Activated T-helper 1 cell treated with anti-CD3 and anti-CD28 coated beads, Interleukin-12 subunit alpha, Interleukin-12 subunit beta, Interleukin-2, Interleukin-4 antibody, amounts not matched to agents 30 ng/mL and 10 ng/mL and 1 ng/mL, durations not matched to agents 14 hours and 24 hours and 36 hours (primary cell): ENCODE data around the gene EIF3D. TPM values are rescaled to one million over a fixed set of nuclear protein-coding genes. Genes with fewer than 3 reads are reported as not detected.

ENCODE experiments used
- DNase-seq: peaks from one replicate; pipeline ENCODE4 v3.0.0; 2021; ENCODE audit warnings: low spot score
- H3K27ac Mint-ChIP-seq: one replicate; pipeline ENCODE4 v1.8.0; 2021; ENCODE audit warnings: mild to moderate bottlenecking, mixed read lengths
- H3K27me3 Mint-ChIP-seq: one replicate; pipeline ENCODE4 v1.8.0; 2022; ENCODE audit warnings: mild to moderate bottlenecking, moderate library complexity, mixed read lengths; ENCODE audit not compliant: insufficient read depth
- H3K36me3 Mint-ChIP-seq: one replicate; pipeline ENCODE4 v1.8.0; 2021; ENCODE audit warnings: low read depth, mixed read lengths
- H3K4me1 Mint-ChIP-seq: one replicate; pipeline ENCODE4 v1.8.0; 2021; ENCODE audit warnings: low read depth, mixed read lengths
- H3K4me3 Mint-ChIP-seq: one replicate; pipeline ENCODE4 v1.8.0; 2021; ENCODE audit warnings: mild to moderate bottlenecking, moderate library complexity, mixed read lengths
- H3K9me3 Mint-ChIP-seq: one replicate; pipeline ENCODE4 v1.8.0; 2021; ENCODE audit warnings: mixed read lengths
- intact Hi-C: fragments of 100-400 bp; cut with micrococcal nuclease; formaldehyde crosslinking; loops from one replicate; pipeline ENCODE4 v1.15.1; 2024
- total RNA-seq: library from RNA; stranded (reverse); gene quantifications from 2 replicates; pipeline ENCODE4 v1.2.3, GENCODE V29; 2022

The EIF3D gene
- total RNA-seq, 1 donor from 2014 or later: 323 TPM

DNA sequence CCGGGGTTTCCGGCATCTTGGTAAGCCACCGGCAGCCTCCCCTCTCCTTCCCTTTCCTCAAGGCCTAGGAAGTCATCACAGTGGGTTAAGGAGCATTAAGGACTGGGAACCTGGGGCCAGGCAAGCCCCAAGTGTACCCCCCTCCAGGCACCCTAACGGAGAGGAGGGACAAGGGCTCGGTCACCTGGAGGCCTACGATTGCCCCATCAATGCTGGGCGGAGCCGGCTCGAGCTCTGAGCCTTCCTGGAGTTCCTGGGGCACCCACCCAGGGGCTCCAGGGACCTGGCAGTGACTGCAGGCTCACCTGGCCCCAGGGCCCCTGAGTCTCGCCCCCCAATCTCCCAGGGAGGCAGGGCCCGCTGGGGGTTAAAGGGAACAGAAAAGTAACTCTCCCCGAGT, 34.5 kb upstream of the EIF3D start:
- H3K4me1 Mint-ChIP-seq: no peaks in the 10 kb centered on the region
- DNase-seq: no peak
- H3K9me3 Mint-ChIP-seq: no peaks in the 10 kb centered on the region
- H3K27ac Mint-ChIP-seq: no peak overlapping the region
- intact Hi-C loops: no loop called here
- peaks cover 10% of the 10 kb centered on the region for H3K27me3 Mint-ChIP-seq
- no peak overlapping the region for H3K4me3 Mint-ChIP-seq
- no peaks in the 10 kb centered on the region for H3K36me3 Mint-ChIP-seq

GRCh38 chr22:36563001-36563400, 34.0 kb upstream of the EIF3D start:
- no peak for DNase-seq
- Mint-ChIP-seq H3K4me3 (no peak overlapping the region), H3K4me1 (no peaks in the 10 kb centered on the region)

DNA sequence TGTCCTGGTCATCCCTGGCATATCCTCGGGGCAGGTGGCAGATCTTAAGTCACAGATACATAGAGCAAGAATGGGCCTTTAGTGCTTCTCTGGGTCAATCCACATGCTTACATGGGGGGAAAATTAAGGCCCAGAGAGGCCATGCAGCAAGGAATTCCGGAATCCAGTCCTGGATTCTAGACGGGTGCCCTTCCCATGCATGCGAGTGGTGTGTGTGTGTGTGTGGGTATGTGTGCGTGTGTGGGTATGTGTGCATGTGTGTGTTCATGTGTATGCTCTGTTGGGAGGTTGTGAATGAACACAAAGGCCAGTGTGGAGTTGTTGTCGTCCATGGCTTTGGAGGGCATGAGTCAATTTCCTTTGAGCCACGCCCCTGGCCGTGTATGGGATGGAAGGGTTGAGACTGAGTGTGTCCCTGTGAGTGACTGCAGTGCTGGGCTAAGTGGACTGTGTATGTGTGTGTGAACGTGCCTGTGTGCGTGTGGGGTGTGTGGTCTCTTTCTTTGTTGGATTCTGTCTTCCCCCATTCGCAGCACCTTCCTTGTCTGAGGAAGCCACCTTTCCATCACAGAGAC, 33.4 kb upstream of the EIF3D start:
- H3K36me3 Mint-ChIP-seq: no peaks in the 10 kb centered on the region
- intact Hi-C loops: no loop called here
- H3K4me1 Mint-ChIP-seq: no peaks in the 10 kb centered on the region
- H3K4me3 Mint-ChIP-seq: no peak overlapping the region
- peaks cover 10% of the 10 kb centered on the region for H3K27me3 Mint-ChIP-seq
- no peak overlapping the region for H3K27ac Mint-ChIP-seq
- H3K9me3 Mint-ChIP-seq: no peaks in the 10 kb centered on the region
- DNase-seq: no peak

More at GRCh38 chr22:36563001-36563400, 34.0 kb upstream of the EIF3D start:
- Mint-ChIP-seq H3K27ac (no peak overlapping the region), H3K36me3 (no peaks in the 10 kb centered on the region), H3K27me3 (peaks cover 10% of the 10 kb centered on the region), H3K9me3 (no peaks in the 10 kb centered on the region)
- intact Hi-C loops: no loop called here

GRCh38 chr22:36561291-36561811, 32.4 kb upstream of the EIF3D start:
- no peaks in the 10 kb centered on the region for H3K9me3 Mint-ChIP-seq
- peaks cover 14% of the 10 kb centered on the region for H3K27me3 Mint-ChIP-seq
- no peaks in the 10 kb centered on the region for H3K4me1 Mint-ChIP-seq
- intact Hi-C loops: no loop called here
- H3K4me3 Mint-ChIP-seq: no peak overlapping the region
- H3K36me3 Mint-ChIP-seq: no peaks in the 10 kb centered on the region
- no peak for DNase-seq
- no peak overlapping the region for H3K27ac Mint-ChIP-seq

DNA sequence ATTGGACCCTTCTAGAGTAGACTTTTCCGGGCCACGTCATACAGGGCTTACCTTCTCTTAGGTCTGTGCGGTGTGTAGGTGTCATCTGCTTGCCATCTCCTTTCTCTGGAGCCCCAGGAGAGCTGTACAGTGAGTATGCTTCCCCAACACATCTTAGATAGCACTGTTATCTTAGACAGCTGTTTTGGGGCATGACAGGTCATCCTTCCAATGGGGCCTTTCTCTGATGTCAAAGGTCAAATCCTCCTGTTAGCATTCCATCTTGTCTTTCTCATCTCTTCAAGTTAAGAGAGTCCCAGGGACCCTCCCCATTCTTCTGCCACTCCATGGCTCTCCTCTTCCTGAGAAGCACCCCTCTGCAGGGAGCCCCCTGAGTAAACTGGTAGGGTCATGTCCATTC, 31.0 kb upstream of the EIF3D start:
- no peak for DNase-seq
- Mint-ChIP-seq H3K4me3 (no peak overlapping the region), H3K36me3 (no peaks in the 10 kb centered on the region), H3K27me3 (peaks cover 11% of the 10 kb centered on the region), H3K4me1 (no peaks in the 10 kb centered on the region), H3K27ac (no peak overlapping the region), H3K9me3 (no peaks in the 10 kb centered on the region)
- intact Hi-C loops: no loop called here

GRCh38 chr22:36554098-36554497, 25.1 kb upstream of the EIF3D start:
- H3K9me3 Mint-ChIP-seq: no peaks in the 10 kb centered on the region
- peaks cover 18% of the 10 kb centered on the region for H3K27me3 Mint-ChIP-seq
- intact Hi-C loops: no loop called here
- H3K4me3 Mint-ChIP-seq: no peak overlapping the region
- no peak overlapping the region for H3K27ac Mint-ChIP-seq
- DNase-seq: no peak
- peaks cover 3% of the 10 kb centered on the region for H3K4me1 Mint-ChIP-seq
- H3K36me3 Mint-ChIP-seq: no peaks in the 10 kb centered on the region

DNA sequence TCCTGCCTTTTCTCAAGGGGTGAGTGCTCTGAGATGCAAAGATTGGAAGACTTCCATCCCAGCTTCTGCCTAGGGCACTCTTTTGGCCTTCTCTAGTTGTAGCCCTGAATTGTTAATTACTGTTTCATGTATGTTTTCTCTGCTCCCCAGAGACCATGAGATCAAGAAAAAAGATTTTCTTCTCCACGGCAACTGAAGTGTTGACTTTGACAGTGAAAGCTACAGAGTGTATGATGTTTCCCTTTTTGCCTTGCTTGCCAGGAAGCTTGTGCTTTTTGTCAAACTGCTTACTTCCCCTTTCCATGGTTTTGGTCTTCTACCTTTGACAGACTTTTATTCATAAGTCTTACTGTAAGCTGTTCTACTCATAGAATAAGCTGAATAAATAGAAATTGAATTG, 23.3 kb upstream of the EIF3D start:
- intact Hi-C loops: no loop called here
- no peak for DNase-seq
- Mint-ChIP-seq H3K27ac (no peak overlapping the region), H3K9me3 (no peaks in the 10 kb centered on the region), H3K4me3 (no peak overlapping the region), H3K27me3 (peaks cover 18% of the 10 kb centered on the region), H3K4me1 (peaks cover 10% of the 10 kb centered on the region), H3K36me3 (no peaks in the 10 kb centered on the region)

- H3K9me3 Mint-ChIP-seq: no peaks in the 10 kb centered on the region
- no peak overlapping the region for H3K27ac Mint-ChIP-seq
- no peak for DNase-seq
- peaks cover 15% of the 10 kb centered on the region for H3K4me1 Mint-ChIP-seq
- intact Hi-C loops: no loop called here
- H3K27me3 Mint-ChIP-seq: peaks cover 13% of the 10 kb centered on the region
- no peak overlapping the region for H3K4me3 Mint-ChIP-seq
- no peaks in the 10 kb centered on the region for H3K36me3 Mint-ChIP-seq
Measured at GRCh38 chr22:36550701-36551495, 21.9 kb upstream of the EIF3D start.

GRCh38 chr22:36549033-36549432, 20.1 kb upstream of the EIF3D start:
- H3K27ac Mint-ChIP-seq: no peak overlapping the region
- intact Hi-C loops: loop anchor here (5.0 kb wide), 1 partner anchor 428 kb away; no protein-coding TSS in a partner anchor
- no peaks in the 10 kb centered on the region for H3K9me3 Mint-ChIP-seq
- peaks cover 16% of the 10 kb centered on the region for H3K4me1 Mint-ChIP-seq
- H3K36me3 Mint-ChIP-seq: no peaks in the 10 kb centered on the region
- H3K4me3 Mint-ChIP-seq: no peak overlapping the region
- H3K27me3 Mint-ChIP-seq: peaks cover 13% of the 10 kb centered on the region
- DNase-seq: no peak

DNA sequence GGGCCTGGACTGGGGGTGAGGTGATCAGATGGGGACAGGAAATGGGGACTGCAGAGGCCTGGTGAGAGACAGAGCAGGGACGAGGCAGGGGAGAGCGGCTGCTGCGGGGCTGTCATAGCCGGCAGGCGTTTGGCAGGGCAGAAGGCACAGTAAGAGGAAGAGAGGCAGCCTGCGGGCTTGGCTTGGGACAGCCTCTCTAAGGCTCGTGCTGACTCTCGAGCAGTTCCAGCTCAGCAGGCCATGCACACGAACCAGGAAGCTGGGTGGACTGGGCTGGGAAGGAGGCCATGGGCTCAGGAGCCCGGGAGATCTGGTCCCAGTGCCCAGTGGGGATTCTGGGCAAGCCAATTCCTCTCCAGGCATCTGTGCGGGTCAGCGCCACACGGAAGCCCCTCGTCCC, 19.6 kb upstream of the EIF3D start:
- Mint-ChIP-seq H3K36me3 (no peaks in the 10 kb centered on the region), H3K9me3 (no peaks in the 10 kb centered on the region), H3K4me3 (no peak overlapping the region), H3K27ac (peak overlapping the region; percentile 32), H3K27me3 (peaks cover 13% of the 10 kb centered on the region), H3K4me1 (peaks cover 16% of the 10 kb centered on the region)
- DNase-seq: no peak
- intact Hi-C loops: loop anchor here (5.0 kb wide), 1 partner anchor 429 kb away; no protein-coding TSS in a partner anchor

- Mint-ChIP-seq H3K4me3 (no peak overlapping the region), H3K9me3 (no peaks in the 10 kb centered on the region), H3K4me1 (peaks cover 25% of the 10 kb centered on the region), H3K27ac (no peak overlapping the region), H3K36me3 (peaks cover 3% of the 10 kb centered on the region), H3K27me3 (peaks cover 13% of the 10 kb centered on the region)
- intact Hi-C loops: loop anchor here (1.0 to 5.0 kb wide), 3 partner anchors 229 to 430 kb away; partner anchors contain the start of gene IFT27
- DNase-seq: no peak
Measured at GRCh38 chr22:36546932-36547331, 18.0 kb upstream of the EIF3D start.

DNA sequence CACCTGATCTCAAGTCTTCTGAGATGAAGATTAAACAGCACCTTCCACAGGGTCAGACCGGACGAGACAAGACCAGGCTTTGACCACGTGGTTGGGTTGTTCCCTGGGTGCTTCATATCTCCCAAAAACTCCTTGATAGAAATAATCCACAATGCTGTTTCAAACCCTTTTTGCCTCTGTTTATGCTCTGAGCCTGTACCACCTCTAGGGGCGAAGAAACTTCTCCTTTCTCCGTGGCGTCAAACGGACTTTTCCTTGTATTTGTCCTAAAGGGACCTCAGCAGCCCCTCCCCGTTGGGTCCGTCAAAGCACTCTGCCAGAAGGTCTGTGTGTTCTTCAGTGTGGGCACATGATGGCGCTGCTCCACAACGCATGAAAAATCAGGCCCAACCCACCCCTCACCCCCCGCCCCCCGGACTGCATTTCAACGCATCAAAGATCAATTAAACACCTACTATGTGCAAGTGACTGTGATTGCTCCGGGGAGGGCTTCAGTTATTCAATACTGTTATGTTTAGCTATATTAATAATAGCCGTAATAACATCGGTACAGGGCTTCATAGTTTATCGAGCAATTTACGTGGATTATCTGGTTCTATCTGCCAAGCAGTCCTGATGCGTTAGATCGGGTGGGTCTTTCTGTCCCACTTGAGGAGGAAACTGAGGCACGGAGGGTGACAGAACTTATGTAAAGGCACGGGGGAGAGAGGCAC, 17.3 kb upstream of the EIF3D start:
- Mint-ChIP-seq H3K9me3 (no peaks in the 10 kb centered on the region), H3K36me3 (peaks cover 3% of the 10 kb centered on the region), H3K27me3 (peaks cover 6% of the 10 kb centered on the region), H3K4me1 (peaks cover 29% of the 10 kb centered on the region), H3K27ac (no peak overlapping the region), H3K4me3 (no peak overlapping the region)
- peak; percentile 16 for DNase-seq
- intact Hi-C loops: loop anchor here (1.0 to 5.0 kb wide), 3 partner anchors 230 to 431 kb away; partner anchors contain the start of gene IFT27
